CD4-positive, alpha-beta T cell treated with Interleukin-6 at 100 ng/mL for 8 hours (primary cell): ENCODE results near the gene FGF22.

Source experiments
- DNase-seq: peaks from one replicate; pipeline ENCODE4 v3.0.0-alpha.2; 2020; ENCODE audit warnings: mixed read lengths, low spot score

The FGF22 gene

GRCh38 chr19:644363-644762 lies 4.7 kb downstream of the FGF22 start:
- DNase-seq: no peak

- no peak for DNase-seq
These were observed 5.1 kb downstream of the FGF22 start for GRCh38 chr19:644789-645188.

- no peak for DNase-seq
These were observed 6.5 kb downstream of the FGF22 start for GRCh38 chr19:645912-646778.

- no peak for DNase-seq
These were observed 7.3 kb downstream of the FGF22 start for GRCh38 chr19:646779-647565.

GRCh38 chr19:647566-648284 lies 8.0 kb downstream of the FGF22 start:
- no peak for DNase-seq

GRCh38 chr19:648305-648704 lies 8.6 kb downstream of the FGF22 start:
- no peak for DNase-seq

GRCh38 chr19:648904-649801 lies 9.5 kb downstream of the FGF22 start:
- DNase-seq: no peak

- no peak for DNase-seq
These were observed 10.4 kb downstream of the FGF22 start for GRCh38 chr19:650121-650520.

- no peak for DNase-seq
These were observed 11.6 kb downstream of the FGF22 start for GRCh38 chr19:651114-651818.

- no peak for DNase-seq
These were observed 12.3 kb downstream of the FGF22 start for GRCh38 chr19:651991-652390.

- DNase-seq: no peak
These were observed 13.0 kb downstream of the FGF22 start for GRCh38 chr19:652467-653389.

- no peak for DNase-seq
These were observed 13.7 kb downstream of the FGF22 start for GRCh38 chr19:653425-653824.

GRCh38 chr19:655691-656090 lies 16.0 kb downstream of the FGF22 start:
- no peak for DNase-seq

- no peak for DNase-seq
These were observed 17.3 kb downstream of the FGF22 start for GRCh38 chr19:656751-657559.

- no peak for DNase-seq
These were observed 17.9 kb downstream of the FGF22 start for GRCh38 chr19:657611-658010.

- no peak for DNase-seq
These were observed 18.6 kb downstream of the FGF22 start for GRCh38 chr19:658059-658839.

GRCh38 chr19:658916-659839 lies 19.5 kb downstream of the FGF22 start:
- peak; percentile 22 for DNase-seq
